Islet precursor cell (in vitro differentiated cells): Measurements from ENCODE around the gene GARIN3.

Source experiments
- DNase-seq: peaks from one replicate; pipeline ENCODE4 v3.0.0-alpha.2; 2018

GARIN3 gene

DNA sequence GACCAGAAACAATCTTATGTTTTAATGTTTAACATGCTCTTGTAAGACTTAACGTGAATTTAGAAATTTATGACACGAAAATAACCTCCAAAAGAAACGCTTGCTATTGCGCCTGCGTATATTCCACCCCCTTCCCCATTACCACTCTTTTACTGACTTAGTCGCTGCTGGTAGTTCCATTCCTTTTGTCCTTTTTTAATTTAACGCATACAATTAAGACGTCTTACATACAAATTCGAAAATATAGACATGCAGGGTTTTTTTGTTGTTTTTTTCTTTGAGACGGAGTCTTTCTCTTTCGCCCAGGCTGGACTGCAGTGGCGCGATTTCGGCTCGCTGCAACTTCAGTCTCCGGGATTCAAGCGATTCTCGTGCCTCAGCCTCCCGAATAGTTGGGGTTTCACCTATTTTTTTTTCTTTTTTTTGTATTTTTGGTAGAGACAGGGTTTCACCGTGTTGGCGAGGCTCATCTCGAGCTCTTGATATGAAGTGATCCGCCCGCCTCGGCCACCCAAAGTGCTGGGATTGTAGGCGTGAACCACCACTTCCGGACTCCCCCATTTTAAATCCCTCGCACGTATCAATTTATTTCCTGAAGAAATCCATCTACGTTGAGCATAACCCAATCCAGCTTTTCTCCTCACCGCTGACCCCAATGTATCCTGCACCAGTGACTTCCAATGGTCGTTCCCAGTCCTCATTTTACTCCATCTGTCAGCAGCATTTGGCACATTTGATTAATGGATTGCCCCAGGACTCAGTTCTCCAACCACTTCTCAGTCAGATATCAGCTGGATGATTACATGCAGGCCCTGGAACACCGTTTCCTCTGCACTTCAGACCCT, 22.7 kb downstream of the GARIN3 start:
- DNase-seq, result no peak

GRCh38 chr5:157142317-157143126, 23.5 kb downstream of the GARIN3 start, which contains the start of gene MED7:
Gene MED7 (minus strand): TSS chr5:157142865. CDS start chr5:157139431, 3,434 bp downstream.
- peak; percentile 99 for DNase-seq

DNA sequence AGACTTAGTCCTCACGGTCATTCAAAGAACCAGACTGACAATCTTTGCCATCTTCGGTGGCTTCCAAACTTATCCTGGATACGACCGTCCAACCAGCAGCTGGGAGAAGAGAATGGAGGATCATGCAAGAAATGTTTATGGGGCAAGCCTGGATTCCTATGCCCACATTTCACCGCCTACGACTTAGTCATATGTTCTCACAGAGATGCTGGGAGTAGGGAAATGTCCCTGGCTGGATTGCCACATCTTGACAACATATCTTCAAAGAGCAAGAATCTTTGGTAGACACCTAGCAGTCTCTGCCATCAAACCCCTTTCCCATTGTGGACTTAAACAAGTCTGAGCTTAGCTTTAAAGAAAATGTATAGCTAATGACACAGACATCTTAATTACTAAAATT, 28.4 kb downstream of the GARIN3 start:
- DNase-seq, result no peak

DNA sequence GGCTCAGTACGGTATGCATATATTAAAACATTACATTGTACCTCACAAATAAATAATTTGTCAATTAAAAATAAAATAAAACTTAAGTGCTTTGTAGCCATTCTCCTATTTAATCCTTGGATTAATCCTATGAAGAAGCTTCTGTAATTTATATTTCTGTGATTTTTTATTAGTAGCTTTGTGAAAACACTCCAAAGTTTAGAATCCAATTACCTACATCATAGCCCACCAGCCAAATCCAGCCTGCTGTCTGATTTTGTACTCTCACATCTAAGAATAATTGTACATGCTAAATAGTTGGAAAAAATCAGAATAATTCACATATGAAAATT, 33.8 kb downstream of the GARIN3 start:
- DNase-seq, result no peak

- DNase-seq, result peak; percentile 91
Measured at GRCh38 chr5:157130925-157131324, 35.1 kb downstream of the GARIN3 start.

- DNase-seq, result no peak
Measured at GRCh38 chr5:157121709-157122108, 44.4 kb downstream of the GARIN3 start.

DNA sequence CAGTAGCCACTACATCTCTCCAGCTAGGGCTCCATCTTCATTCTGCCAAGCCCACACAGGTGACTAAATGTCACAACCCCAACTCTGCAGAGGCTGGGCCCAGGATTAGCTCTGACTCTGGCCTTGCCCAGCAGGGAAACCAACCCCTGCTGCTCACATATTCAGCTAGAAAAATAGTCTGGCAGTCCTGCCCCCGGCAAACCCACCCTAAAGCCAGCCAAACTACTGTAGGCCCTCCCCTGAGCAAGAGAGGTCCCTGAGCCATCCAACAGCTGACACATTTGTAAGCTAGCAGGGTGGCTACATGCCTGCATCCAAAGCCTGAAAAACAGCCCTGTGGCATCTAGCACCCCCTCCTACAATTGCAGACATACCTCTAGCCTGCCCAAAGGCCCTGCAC, 46.0 kb downstream of the GARIN3 start:
- no peak for DNase-seq

DNA sequence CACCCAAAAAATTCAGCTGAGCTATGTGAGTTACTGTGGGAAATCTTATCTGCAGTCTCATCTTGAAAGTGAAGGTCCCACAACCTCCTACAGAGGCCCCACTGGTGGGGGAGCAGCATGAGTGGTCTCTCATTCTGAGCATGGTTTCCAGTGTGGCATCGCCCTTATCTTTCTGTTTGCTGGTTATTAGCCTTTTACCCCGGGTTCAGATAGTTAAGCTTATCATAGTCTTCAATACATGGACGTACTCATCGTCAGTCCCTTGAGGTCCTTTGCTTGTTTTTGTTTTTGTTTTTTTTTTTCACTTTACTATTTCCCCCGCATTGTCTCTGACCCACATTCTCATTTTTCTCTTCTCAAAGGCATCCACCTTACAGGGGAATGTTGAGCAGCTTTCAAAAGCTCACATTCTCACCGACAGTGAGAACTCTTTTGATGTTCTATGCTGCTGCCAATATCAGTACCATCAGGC, 49.5 kb downstream of the GARIN3 start:
- no peak for DNase-seq

- no peak for DNase-seq
Measured at GRCh38 chr5:157115502-157115901, 50.6 kb downstream of the GARIN3 start.

GRCh38 chr5:157115012-157115411, 51.1 kb downstream of the GARIN3 start:
- DNase-seq, result no peak

GRCh38 chr5:157113002-157113401, 53.1 kb downstream of the GARIN3 start:
- DNase-seq, result no peak
